GM21737 (cell line): ENCODE results near the gene CLEC4F.

Source experiments
- ATAC-seq: cut with Tn5 transposase; IDR thresholded peaks from one replicate; pipeline ENCODE4 v1.9.1; 2021; ENCODE audit warnings: mild to moderate bottlenecking, moderate library complexity; ENCODE audit not compliant: unreplicated experiment

The CLEC4F gene

DNA sequence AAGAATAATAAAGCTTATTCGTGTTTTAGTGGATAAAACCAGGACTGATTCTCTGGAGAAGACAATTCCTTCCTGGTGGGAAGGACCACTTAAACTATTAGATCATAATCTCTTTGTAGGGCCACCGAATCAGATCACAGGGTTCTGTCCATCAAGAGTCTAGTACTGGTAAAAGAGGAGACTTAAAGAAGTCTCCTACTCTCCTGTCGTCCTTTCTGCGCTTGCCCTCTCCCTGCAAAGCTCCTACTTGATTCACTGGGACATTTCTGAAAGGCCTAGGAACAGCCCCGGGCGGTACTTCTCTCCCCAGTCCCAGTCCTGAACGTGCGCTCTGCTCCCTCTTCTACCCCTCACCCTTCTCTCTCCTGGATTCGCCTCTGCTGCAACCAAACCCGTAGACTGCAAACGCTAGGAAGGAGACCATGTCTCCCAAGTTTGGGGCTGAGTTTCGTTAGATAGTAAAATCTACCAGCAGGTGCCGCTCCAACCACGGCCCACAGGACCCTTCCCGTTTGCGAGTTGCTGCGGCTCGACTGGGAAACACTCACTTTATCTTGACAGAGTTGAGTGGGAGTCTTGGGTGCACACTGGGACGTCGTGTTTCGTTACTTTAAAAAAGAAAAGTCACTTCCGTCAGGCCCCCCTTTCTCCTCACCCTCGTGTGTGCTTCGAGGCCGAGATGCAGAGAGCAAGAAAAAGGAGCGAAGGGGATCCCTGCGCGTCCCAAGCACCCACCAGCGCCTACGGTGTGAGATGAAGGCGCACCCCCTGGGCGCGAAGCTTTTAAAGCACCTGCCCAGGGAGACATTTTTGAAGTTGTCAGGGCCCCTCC, 30.9 kb downstream of the CLEC4F start:
- no peak for ATAC-seq

DNA sequence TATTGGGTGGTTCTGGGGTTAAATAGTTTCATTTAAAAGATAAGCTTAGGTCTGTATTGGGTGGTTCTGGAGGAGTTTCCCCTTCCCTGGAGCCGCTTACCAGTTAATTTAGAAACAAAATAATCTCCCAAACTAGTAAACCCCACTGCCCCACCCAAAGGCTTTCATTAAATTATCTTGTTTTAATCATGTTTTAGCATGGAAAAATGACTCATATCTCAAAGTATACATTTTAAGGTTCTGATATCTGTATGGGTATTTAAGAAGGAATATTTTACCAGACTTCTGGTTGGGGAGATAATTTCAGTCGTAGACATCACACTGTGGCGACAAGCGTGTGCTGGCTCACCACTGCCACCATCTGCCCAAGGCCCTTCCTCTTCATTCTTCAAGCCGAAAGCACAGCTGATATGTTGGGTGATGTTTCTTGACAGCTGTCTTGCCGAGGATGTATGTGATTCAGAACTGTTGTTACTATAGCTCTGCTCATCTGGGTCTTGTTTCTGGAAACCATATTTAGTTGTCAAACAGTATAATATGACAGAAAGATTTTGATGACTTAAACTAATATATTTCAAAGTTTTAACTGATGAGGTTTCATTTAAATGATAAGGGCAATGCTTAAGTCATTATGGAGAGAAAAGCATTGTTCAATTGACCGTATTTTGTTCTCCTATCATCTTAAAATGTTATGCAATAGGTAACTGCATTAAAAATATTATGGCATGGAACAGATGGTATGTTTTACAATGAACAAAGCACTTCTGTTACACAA, 35.1 kb downstream of the CLEC4F start:
- ATAC-seq = no peak

DNA sequence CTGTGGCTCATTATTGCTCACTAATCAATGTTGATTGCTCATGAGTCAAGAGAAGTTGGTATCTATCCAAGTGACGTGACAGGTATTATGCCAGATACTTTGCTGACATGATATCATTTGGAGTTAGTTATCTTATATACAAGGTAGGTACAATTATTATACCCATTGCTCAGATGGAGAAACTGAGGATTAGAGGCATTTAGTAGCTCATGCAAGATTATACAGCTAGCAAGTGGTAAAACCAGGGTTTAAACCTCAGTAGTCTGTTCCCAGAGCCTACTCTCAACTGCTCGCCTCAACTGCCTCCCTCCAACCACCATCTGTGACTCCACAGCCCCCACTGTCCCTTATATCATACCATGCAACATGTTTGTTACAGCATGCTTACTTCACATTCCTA, 36.1 kb downstream of the CLEC4F start:
- ATAC-seq = no peak

DNA sequence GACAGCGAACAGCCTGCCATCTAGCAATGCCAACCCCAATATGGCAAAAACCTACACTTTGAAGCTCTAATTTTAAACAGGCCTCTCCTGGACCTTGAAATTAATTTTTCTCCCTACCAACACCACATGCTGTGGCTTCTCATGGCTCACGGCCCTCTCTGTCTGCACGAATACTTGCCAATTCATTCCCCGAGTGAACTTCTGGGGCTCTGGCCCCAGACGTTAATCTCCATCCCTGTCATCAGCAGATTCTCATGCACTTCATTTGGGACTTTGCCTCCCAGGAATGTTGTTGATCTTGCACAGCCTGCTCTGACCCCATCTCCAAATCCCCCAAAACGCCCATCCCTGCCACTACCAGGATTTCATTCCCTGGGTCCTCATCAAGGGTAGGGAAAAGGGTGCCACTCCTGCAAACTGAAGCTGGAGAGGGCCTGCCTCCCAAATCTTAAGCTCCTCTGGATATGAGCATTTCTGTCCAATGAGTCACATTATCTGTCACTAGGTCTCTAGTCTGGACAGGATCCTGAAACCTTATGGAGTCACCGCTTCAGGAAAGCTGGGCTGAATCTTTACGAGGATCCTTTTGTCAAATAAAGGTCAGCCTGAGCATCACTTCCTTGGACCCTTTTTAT, 40.4 kb downstream of the CLEC4F start:
- no peak for ATAC-seq

DNA sequence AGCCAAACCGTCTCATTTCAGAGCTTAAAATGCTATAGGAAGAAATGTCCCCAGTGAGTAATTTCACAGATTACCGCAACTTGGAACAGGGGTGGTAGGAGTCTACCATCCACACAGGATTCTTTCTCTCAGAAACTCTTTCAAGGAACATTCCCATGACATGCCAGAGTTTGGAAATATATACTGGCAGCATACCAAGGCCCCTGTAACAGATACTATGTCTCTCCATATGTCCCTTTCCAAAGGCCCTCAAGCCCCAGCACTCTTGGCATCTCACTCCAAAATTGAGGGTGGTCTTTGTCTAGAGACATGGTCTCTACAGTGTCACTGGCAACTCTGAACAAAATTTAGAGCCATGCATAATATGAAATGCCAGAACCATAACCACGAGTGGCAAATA, 40.9 kb downstream of the CLEC4F start:
- ATAC-seq = no peak

DNA sequence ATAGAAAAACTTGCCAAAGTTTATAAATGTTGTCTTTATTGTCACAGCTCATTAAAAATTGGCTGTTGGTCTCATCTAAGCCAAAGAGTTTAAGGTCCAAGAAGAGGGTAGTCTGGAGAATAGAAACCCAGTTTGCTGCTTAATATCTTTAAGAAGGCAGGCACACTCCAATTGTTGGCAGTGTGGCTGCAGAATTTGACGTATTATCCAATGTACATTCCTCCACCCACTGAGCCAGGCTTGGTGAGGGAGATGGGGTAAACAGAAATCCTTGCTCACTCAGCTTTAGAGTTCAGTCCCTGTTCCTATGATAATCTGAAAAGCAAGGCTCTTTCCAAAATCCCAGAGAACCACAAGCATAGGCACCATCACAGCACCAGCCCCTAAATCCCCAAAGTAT, 41.7 kb downstream of the CLEC4F start:
- ATAC-seq = no peak

DNA sequence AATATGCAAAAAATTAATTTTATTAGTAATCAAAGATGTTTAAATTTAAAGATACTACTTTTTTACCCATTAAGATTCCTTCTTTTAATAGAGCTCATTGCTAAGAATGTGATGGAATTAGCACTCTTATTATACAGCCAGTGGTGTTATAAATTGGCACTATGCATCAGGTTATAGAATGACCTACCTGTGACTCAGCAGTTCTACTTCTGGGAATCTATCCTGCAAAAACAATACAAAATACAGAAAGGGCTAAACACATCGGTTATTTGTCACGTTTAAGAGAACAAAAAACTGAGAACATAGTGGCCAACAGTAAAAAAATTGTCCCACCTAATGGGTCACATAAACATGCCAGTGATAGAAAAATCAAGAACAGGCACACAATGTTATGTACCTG, 42.9 kb downstream of the CLEC4F start:
- no peak for ATAC-seq

DNA sequence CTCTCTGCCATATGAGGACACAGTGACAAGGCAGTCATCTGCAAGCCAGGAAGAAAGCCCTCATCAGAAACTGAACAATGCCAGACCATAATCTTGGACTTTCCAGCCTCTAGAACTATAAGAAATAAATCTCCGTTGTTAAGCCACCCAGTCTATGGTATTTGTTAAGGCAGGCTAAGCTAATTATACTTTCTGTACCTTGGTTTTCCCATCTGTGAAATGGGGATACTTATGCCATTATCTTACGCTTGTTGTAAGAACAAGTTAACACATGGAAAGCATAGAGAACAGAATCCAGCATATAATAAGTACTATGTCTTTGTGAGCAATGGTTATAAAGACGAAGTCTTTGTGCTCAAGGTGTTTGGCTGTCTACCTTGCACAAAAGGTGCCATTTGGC, 44.1 kb downstream of the CLEC4F start:
- no peak for ATAC-seq

DNA sequence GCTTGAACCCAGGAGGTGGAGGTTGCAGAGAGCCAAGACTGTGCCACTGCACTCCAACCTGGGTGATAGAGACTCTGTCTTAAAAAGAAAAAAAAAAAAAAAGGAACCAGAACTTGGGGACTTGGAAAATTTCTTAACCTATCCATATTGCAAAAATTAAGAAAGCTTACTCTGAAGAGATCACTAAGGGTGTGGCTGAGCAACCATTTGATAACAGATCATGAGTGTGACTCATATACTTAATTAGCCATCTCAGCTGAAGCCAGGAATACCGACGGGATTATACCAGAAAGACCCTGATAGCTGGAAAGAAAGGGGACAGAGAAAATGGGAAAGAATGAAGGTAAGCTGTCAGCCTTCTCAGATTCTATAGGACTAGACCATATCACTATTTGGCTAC, 45.3 kb downstream of the CLEC4F start:
- ATAC-seq = no peak

DNA sequence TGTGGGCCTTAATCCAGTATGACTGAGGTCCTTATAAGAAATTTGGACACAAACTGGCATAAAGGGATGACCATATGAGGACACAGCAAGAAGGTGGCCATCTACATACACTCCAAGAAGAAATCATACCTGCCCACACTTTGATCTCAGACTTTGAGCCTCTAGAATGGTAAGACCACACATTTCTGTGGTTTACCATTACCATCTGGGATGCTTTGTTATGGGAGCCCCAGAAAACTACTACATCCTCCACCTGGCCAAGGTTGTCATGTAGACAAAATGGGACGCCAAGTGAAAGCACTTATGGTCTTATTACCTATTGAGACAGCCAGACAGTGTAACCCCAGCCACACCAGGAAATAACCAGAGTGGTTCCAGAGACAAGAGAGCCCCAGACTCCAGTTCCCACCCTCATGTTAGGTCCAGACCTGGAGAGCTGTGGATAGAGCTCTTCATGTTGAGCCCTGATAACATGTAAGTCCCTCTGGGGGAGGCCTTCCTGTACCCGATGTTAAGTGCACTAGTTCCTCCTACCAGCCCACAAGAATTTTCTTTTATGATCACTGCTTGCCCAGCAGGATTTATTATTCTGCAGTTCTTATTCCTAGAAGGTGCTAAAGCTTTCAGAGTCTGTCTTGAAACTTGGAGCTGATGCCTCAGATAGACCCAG, 47.8 kb downstream of the CLEC4F start:
- ATAC-seq = no peak

DNA sequence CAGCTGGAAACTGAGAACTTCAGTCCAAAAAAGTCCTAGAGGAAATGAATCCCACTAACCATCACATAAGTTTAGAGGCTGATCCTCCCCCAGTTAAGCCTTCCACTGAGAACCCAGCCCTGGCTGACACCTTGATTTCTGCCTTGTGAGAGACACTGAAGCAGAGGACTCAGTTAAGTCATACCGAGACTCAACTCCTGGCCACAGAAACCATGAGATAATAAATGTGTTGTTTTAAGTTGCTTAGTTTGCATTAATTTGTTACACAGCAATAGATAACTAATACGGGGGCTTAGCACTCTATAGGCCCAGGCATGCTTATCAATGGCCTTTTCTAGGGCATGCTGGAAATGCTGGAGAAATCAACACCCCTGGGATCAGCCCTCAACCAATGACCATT, 49.0 kb downstream of the CLEC4F start:
- no peak for ATAC-seq

DNA sequence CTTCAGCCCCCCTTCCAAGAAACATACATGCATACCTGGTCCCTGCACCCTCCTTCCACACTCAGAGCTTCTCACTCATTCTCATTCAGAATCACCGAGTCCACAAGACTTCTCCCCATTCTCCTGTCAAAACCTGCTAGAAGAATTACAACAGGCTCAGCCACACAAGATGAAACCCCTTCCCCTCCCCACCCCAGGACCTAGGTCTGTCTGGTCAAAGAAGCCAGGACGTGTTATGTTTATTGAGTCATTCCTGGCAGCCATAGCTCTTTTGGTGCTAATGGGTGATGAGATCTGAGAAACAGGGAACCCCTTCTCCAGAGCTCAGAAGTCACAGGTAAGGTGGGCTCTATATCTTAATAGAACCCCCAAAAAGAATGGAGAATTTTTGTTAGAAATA, 50.9 kb downstream of the CLEC4F start:
- no peak for ATAC-seq

DNA sequence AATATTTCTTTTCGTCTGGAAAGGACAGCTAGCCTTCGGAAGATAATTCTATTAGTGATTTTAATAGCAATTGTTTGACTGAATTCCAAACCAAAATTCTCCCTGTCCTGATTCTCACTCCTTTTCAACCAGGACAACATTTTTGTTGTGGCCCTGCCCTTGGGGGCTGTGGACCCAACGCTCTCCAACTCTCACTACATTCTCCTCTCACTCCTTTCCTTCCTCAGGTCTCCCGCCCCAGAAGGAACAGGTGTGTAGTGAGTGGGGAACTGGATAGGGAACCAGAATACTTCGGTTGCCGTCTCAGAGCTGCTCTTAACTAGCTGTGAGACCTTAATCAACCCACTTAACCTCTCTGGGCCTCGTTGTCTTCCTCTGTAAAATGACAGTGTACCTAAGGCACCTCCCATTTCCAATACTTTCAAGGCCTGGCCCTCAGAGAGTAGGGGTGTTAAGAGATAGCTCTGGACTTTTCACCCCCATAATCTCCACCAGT, 51.8 kb downstream of the CLEC4F start:
- no peak for ATAC-seq

DNA sequence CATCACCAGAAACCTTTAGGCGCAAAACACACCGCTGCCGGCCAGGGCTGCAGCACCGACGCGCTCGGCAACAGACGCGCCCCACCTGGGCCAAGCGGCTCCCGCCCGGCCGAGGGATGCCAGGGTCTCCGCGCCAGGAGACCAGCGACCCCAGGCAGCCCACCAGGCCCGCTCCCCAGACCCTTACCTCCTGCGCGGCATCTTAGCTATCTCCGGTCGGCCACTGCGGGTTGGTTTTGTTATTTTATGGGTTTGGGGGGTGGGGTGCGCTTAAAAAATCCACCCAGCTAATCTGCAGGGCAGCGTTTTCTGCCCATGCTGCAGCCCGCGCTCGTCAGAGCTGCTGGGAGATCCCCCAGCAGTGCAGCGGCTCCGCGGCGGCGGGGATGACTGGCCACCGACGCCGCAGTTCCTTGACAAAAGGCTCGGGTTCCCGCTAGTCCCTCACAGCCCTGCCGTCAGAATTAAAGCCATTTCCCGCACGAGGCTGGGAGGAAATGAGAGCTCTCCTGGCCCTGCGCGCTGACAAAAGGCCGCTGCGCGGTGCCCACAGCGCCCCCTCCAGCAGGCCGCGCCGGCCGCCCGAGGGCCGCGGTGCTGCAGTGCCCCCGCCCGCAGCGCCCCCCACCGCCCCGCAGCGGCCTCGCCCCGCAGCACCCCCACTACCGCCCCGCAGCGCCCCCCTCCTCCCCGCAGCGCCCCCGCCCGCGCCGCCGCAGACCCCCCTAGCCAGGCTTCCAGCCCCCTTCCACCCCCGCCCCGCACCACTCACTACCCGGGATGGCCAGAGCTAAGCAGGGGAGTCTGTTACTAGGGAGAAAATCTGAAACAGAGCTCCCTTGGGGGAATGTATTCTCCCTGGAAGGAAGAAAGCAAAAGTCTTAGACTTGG, 52.5 kb downstream of the CLEC4F start, which contains the start of gene ADD2:
Gene ADD2, minus strand, starts transcription at position 502 of the 891 bp plus-strand sequence. CDS start 61,792 bp downstream, outside the sequence.
- ATAC-seq = no peak

DNA sequence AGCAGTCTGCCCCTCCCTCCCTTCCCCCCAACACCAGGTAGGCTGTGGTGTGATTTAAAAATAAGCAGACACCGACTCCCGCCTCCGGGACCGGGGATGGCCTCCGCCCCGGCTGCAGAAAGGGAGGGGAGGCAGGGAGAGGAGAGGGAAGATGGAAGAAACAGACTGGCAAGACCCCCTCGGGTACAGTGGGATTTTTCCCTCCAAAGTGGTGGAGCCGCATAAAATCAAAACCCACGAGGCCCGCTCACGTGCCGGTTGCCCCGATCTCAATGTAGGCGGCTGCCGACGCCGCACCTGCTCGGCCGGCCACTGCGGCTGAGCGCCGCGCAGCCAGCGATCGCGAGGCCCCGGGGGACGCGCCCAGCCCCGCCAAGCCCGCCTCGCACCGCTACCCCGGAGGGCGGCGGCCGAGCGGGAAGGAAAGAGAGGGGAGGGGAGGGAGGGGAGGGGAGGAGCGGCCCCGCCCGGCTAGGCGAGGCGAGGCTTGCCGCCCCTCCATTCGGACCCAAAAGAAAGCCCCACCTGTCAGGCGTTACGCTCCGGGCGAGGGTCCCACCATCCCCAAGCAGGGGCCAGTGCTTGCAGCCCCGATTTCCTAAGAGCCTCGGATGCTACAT, 53.2 kb downstream of the CLEC4F start:
- ATAC-seq = no peak

DNA sequence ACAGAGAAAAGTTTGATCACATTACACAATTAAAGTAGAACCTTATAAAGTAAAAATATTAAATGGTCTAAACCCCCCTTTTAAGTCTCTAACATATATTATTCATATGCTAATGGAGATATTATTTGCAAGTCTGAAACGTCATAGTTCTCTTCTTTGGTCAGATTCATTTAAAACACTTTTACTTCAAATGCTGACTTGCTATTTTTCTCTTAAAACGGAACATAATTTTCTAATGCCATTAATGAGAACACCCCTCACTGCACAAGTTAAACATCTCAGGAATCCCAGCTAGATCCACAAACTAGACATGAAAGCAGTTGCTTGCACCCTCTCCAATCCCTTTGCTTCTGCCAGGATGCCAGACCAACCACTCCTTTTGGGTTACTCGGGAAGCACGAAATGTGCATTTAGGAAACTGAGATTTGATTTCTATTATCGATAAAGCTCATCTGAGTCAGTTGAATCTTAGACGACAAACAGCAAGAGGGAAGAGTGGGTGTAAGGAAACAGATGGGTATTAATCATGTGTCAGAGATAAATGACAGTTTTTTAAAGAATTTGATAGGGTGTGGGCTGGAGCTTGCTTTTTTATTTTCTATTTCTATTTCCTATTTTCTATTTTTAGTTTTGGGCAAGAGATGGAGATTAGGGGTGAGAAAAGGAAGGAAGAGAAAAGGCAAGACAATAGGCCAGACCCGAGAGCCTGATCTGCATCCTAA, 53.9 kb downstream of the CLEC4F start:
- no peak for ATAC-seq

DNA sequence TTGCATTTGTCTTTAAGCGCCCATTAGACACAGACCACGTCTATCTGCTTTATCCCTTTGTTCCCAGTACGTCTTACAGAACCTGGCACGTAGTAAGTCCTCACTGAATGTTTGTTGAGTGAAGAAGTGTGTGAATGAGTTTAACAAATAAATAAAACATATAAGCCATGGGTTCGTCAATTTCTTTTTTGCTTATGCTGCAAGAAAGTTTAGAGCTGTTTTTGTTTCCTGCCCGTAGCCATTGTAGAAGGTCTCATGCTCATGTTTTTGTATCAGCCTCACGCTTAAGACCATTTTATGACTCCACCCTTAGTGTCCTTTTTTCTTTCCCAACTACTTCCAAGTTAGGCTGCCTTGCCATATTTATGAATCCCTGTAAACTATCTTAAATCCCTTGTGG, 54.9 kb downstream of the CLEC4F start:
- no peak for ATAC-seq

DNA sequence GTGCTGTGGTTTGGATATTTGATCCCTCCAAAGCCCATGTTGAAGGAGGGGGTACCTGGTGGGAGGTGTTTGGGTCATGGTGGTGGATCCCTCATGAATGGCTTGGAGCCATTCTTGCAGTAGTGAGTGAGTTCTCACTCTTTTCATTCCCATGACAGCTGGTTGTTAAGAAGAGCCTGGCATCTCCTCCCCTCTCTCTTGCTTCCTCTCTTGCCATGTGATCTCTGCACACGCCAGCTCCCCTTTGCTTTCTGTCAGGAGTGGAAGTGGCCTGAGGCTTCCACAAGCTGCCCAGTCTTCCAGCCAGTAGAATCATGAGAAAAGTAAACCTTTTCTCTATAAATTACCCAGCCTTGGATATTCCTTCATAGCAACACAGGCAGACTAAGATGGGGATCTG, 61.0 kb downstream of the CLEC4F start:
- no peak for ATAC-seq
